Mesodermal cell (in vitro differentiated cells): ENCODE data around the gene SMIM13.

ENCODE experiments used
- H3K27ac ChIP-seq: 2 replicates; pipeline ENCODE4 v1.7.0; 2013; ENCODE audit warnings: mild to moderate bottlenecking, low read depth, low read length, moderate library complexity; ENCODE audit not compliant: severe bottlenecking
- H3K36me3 ChIP-seq: 2 replicates; pipeline ENCODE4 v1.7.1; 2013; ENCODE audit warnings: mild to moderate bottlenecking, low read length, moderate library complexity; ENCODE audit not compliant: control insufficient read depth, insufficient read depth
- H3K4me1 ChIP-seq: one replicate; pipeline ENCODE4 v1.7.1; 2013; ENCODE audit warnings: mild to moderate bottlenecking, low read length; ENCODE audit not compliant: insufficient read depth, control insufficient read depth, poor library complexity, severe bottlenecking
- H3K4me3 ChIP-seq: 2 replicates; pipeline ENCODE4 v1.7.0; 2013; ENCODE audit warnings: low read length, control low read depth, mild to moderate bottlenecking; ENCODE audit not compliant: insufficient read depth, poor library complexity, severe bottlenecking; ENCODE audit errors: extremely low read depth
- H3K9me3 ChIP-seq: 2 replicates; pipeline ENCODE4 v1.7.1; 2013; ENCODE audit warnings: mild to moderate bottlenecking, low read length, moderate library complexity; ENCODE audit not compliant: control insufficient read depth
- WGBS, 2 experiments: methylation state at CpG; one replicate each; pipeline ENCODE4 v1.1.5; 2013; ENCODE audit warnings: missing lambda C conversion rate in 2 of 2; ENCODE audit not compliant: insufficient coverage in 2 of 2; 5-methylcytosine and 5-hydroxymethylcytosine counted together

SMIM13 gene

GRCh38 chr6:11155589-11155988, 62.0 kb downstream of the SMIM13 start:
- Histone ChIP-seq H3K9me3 (no peaks in the 10 kb centered on the region), H3K27ac (no peak overlapping the region), H3K4me1 (no peaks in the 10 kb centered on the region), H3K36me3 (no peaks in the 10 kb centered on the region), H3K4me3 (no peak overlapping the region)

GRCh38 chr6:11160199-11160598, 66.6 kb downstream of the SMIM13 start:
- no peak overlapping the region for H3K4me3 ChIP-seq
- no peak overlapping the region for H3K27ac ChIP-seq
- no CpG with 5 or more reads among the region's 1 CpG for WGBS, 2 experiments
- H3K9me3 ChIP-seq = no peaks in the 10 kb centered on the region
- H3K36me3 ChIP-seq = no peaks in the 10 kb centered on the region
- H3K4me1 ChIP-seq = peaks cover 11% of the 10 kb centered on the region

- Histone ChIP-seq H3K36me3 (no peaks in the 10 kb centered on the region), H3K4me3 (no peak overlapping the region), H3K9me3 (no peaks in the 10 kb centered on the region), H3K4me1 (peaks cover 11% of the 10 kb centered on the region), H3K27ac (peak overlapping the region; percentile 47)
- 88 to 90% methylated on average over 8 of the region's 9 CpGs for WGBS, 2 experiments
These were observed 67.7 kb downstream of the SMIM13 start for GRCh38 chr6:11161031-11161956.

GRCh38 chr6:11162262-11162661, 68.6 kb downstream of the SMIM13 start:
- no peaks in the 10 kb centered on the region for H3K36me3 ChIP-seq
- H3K27ac ChIP-seq = no peak overlapping the region
- WGBS, 2 experiments = 94 to 98% methylated on average over 2 to 3 of the region's 3 CpGs
- H3K4me1 ChIP-seq = peaks cover 11% of the 10 kb centered on the region
- no peak overlapping the region for H3K4me3 ChIP-seq
- H3K9me3 ChIP-seq = no peaks in the 10 kb centered on the region

- peaks cover 11% of the 10 kb centered on the region for H3K4me1 ChIP-seq
- no peaks in the 10 kb centered on the region for H3K9me3 ChIP-seq
- no peak overlapping the region for H3K4me3 ChIP-seq
- H3K27ac ChIP-seq = no peak overlapping the region
- no peaks in the 10 kb centered on the region for H3K36me3 ChIP-seq
- WGBS, 2 experiments = no CpG with 5 or more reads among the region's 2 CpGs
These were observed 70.3 kb downstream of the SMIM13 start for GRCh38 chr6:11163932-11164331.

GRCh38 chr6:11164717-11165646, 71.3 kb downstream of the SMIM13 start:
- H3K36me3 ChIP-seq = no peaks in the 10 kb centered on the region
- no peak overlapping the region for H3K4me3 ChIP-seq
- H3K4me1 ChIP-seq = peaks cover 11% of the 10 kb centered on the region
- no peaks in the 10 kb centered on the region for H3K9me3 ChIP-seq
- 86% methylated on average over 15 of the region's 20 CpGs for WGBS, 2 experiments
- H3K27ac ChIP-seq = no peak overlapping the region

GRCh38 chr6:11166948-11167347, 73.3 kb downstream of the SMIM13 start:
- H3K4me3 ChIP-seq = no peak overlapping the region
- H3K4me1 ChIP-seq = peaks cover under 1% of the 10 kb centered on the region
- 33 to 74% methylated on average over 1 to 4 of the region's 4 CpGs for WGBS, 2 experiments
- H3K9me3 ChIP-seq = no peaks in the 10 kb centered on the region
- no peaks in the 10 kb centered on the region for H3K36me3 ChIP-seq
- H3K27ac ChIP-seq = no peak overlapping the region

GRCh38 chr6:11168091-11168635, 74.5 kb downstream of the SMIM13 start:
- 88% methylated on average over 5 to 6 of the region's 7 CpGs for WGBS, 2 experiments
- Histone ChIP-seq H3K36me3 (no peaks in the 10 kb centered on the region), H3K9me3 (no peaks in the 10 kb centered on the region), H3K4me1 (no peaks in the 10 kb centered on the region), H3K4me3 (no peak overlapping the region), H3K27ac (no peak overlapping the region)

GRCh38 chr6:11171952-11172351, 78.3 kb downstream of the SMIM13 start:
- no peak overlapping the region for H3K4me3 ChIP-seq
- 94 to 97% methylated on average over 7 to 12 of the region's 13 CpGs for WGBS, 2 experiments

GRCh38 chr6:11172501-11173327, 79.1 kb downstream of the SMIM13 start:
- Histone ChIP-seq H3K36me3 (no peaks in the 10 kb centered on the region), H3K4me1 (no peaks in the 10 kb centered on the region), H3K9me3 (no peaks in the 10 kb centered on the region), H3K4me3 (no peak overlapping the region), H3K27ac (peak overlapping the region; percentile 23)
- WGBS, 2 experiments = 37 to 48% methylated on average over 9 to 16 of the region's 17 CpGs

More at GRCh38 chr6:11171952-11172351, 78.3 kb downstream of the SMIM13 start:
- Histone ChIP-seq H3K4me1 (no peaks in the 10 kb centered on the region), H3K9me3 (no peaks in the 10 kb centered on the region), H3K36me3 (no peaks in the 10 kb centered on the region), H3K27ac (no peak overlapping the region)
